GM23338 (cell line): ENCODE results near the gene GPR18. TPM values are rescaled to one million over a fixed set of nuclear protein-coding genes. Genes with fewer than 3 reads are reported as not detected.

Source experiments
- ATAC-seq: fragments of 200-7000 bp; cut with Tn5 transposase; 3 replicates; pipeline ENCODE4 v1.9.1; 2020
- DNase-seq: peaks from one replicate; pipeline ENCODE4 v3.0.0-alpha.2; 2015; ENCODE audit warnings: low spot score
- H2AFZ ChIP-seq: fragments of 200-600 bp; sonication (generic); 2 replicates; pipeline ENCODE4 v1.8.0; 2016; ENCODE audit warnings: antibody characterized with exemption, mild to moderate bottlenecking, moderate library complexity
- H3F3A ChIP-seq: fragments of 200-600 bp; sonication (generic); replicated peaks from 2 replicates; pipeline ENCODE4 v1.8.0; 2017; ENCODE audit warnings: antibody characterized with exemption, mixed run types, low read depth
- H3K27ac ChIP-seq: fragments of 200-600 bp; sonication (generic); 2 replicates; pipeline ENCODE4 v1.6.1; 2016; ENCODE audit warnings: low read depth
- H3K27me3 ChIP-seq: fragments of 200-600 bp; sonication (generic); 2 replicates; pipeline ENCODE4 v1.8.0; 2016; ENCODE audit warnings: mild to moderate bottlenecking, mixed run types, moderate library complexity; ENCODE audit not compliant: insufficient read depth
- H3K36me3 ChIP-seq: fragments of 200-600 bp; sonication (generic); 2 replicates; pipeline ENCODE4 v1.8.0; 2016; ENCODE audit warnings: mild to moderate bottlenecking; ENCODE audit not compliant: insufficient read depth
- H3K4me1 ChIP-seq: fragments of 200-600 bp; sonication (generic); 2 replicates; pipeline ENCODE4 v1.8.0; 2016; ENCODE audit warnings: mild to moderate bottlenecking, moderate library complexity; ENCODE audit not compliant: insufficient read depth
- H3K4me2 ChIP-seq: fragments of 200-600 bp; sonication (generic); 2 replicates; pipeline ENCODE4 v1.7.1; 2017; ENCODE audit warnings: mixed run types
- H3K4me3 ChIP-seq: fragments of 200-600 bp; sonication (generic); 2 replicates; pipeline ENCODE4 v1.6.1; 2016; ENCODE audit warnings: mixed run types
- H3K79me2 ChIP-seq: fragments of 200-600 bp; sonication (generic); replicated peaks from 2 replicates; pipeline ENCODE4 v1.8.0; 2017; ENCODE audit warnings: mild to moderate bottlenecking; ENCODE audit not compliant: insufficient read depth
- H3K9me2 ChIP-seq: fragments of 200-600 bp; sonication (generic); 2 replicates; pipeline ENCODE4 v1.8.0; 2017; ENCODE audit not compliant: insufficient read depth
- H4K20me1 ChIP-seq: fragments of 200-600 bp; sonication (generic); replicated peaks from 2 replicates; pipeline ENCODE4 v1.8.0; 2017; ENCODE audit warnings: mild to moderate bottlenecking; ENCODE audit not compliant: insufficient read depth
- H3K27ac Mint-ChIP-seq: 2 replicates; pipeline ENCODE4 v1.8.0; 2020; ENCODE audit warnings: inconsistent platforms, mild to moderate bottlenecking, moderate library complexity, mixed read lengths
- H3K27me3 Mint-ChIP-seq: 3 replicates; pipeline ENCODE4 v1.8.0; 2022; ENCODE audit warnings: low read depth, mild to moderate bottlenecking, moderate library complexity, mixed read lengths, inconsistent platforms; ENCODE audit not compliant: insufficient read depth, poor library complexity
- H3K36me3 Mint-ChIP-seq: 3 replicates; pipeline ENCODE4 v1.8.0; 2021; ENCODE audit warnings: low read depth, mild to moderate bottlenecking, inconsistent platforms, moderate library complexity, mixed read lengths
- H3K4me1 Mint-ChIP-seq: 3 replicates; pipeline ENCODE4 v1.8.0; 2020; ENCODE audit warnings: mild to moderate bottlenecking, inconsistent platforms, mixed read lengths
- H3K4me3 Mint-ChIP-seq: 3 replicates; pipeline ENCODE4 v1.8.0; 2021; ENCODE audit warnings: moderate library complexity, mild to moderate bottlenecking, inconsistent platforms, mixed read lengths
- H3K9me3 Mint-ChIP-seq: 3 replicates; pipeline ENCODE4 v1.8.0; 2020; ENCODE audit warnings: moderate library complexity, mild to moderate bottlenecking, inconsistent platforms, mixed read lengths
- CTCF ChIP-seq, 2 experiments: fragments of 200-600 bp in 1 of 2; sonication (generic) in 1 of 2; conservative IDR thresholded peaks; 2 replicates each; pipeline versions ENCODE4 v1.5.1 to v1.6.1; 2016 to 2017; ENCODE audit warnings: antibody characterized with exemption in 2 of 2, low read depth in 2 of 2, mild to moderate bottlenecking in 2 of 2, moderate library complexity in 1 of 2
- ETS1 ChIP-seq: IDR thresholded peaks from 2 replicates; pipeline ENCODE4 v1.6.1; 2016; ENCODE audit warnings: antibody characterized with exemption
- EZH2 ChIP-seq: fragments of 200-600 bp; sonication (generic); IDR thresholded peaks from one replicate; pipeline ENCODE4 v1.8.0; 2017; ENCODE audit warnings: antibody characterized with exemption, mild to moderate bottlenecking, low read depth; ENCODE audit not compliant: unreplicated experiment
- EZH2phosphoT487 ChIP-seq: fragments of 200-600 bp; sonication (generic); IDR thresholded peaks from one replicate; pipeline ENCODE4 v1.8.1; 2018; ENCODE audit warnings: antibody characterized with exemption; ENCODE audit not compliant: unreplicated experiment
- JUNB ChIP-seq: IDR thresholded peaks from one replicate; pipeline ENCODE4 v1.6.1; 2016; ENCODE audit warnings: antibody characterized with exemption; ENCODE audit not compliant: unreplicated experiment
- NANOG ChIP-seq: IDR thresholded peaks from 2 replicates; pipeline ENCODE4 v1.6.1; 2016; ENCODE audit warnings: antibody characterized with exemption, borderline replicate concordance
- POLR2AphosphoS5 ChIP-seq: IDR thresholded peaks from 2 replicates; pipeline ENCODE4 v1.6.1; 2016; ENCODE audit warnings: antibody characterized with exemption, low read depth
- REST ChIP-seq: IDR thresholded peaks from one replicate; pipeline ENCODE4 v1.6.1; 2018; ENCODE audit warnings: antibody characterized with exemption; ENCODE audit not compliant: unreplicated experiment
- ZNF114 ChIP-seq: fragments of 250-450 bp; sonication (Bioruptor Pico); IDR thresholded peaks from 2 replicates; pipeline ENCODE4 v1.5.0; 2020; ENCODE audit warnings: mild to moderate bottlenecking, moderate library complexity
- ZNF331 ChIP-seq: fragments of 250-450 bp; sonication (Bioruptor Pico); IDR thresholded peaks from 2 replicates; pipeline ENCODE4 v1.5.0; 2020; ENCODE audit warnings: low read depth, mild to moderate bottlenecking, moderate library complexity
- ZNF462 ChIP-seq: fragments of 250-450 bp; sonication (Bioruptor Pico); IDR thresholded peaks from 2 replicates; pipeline ENCODE4 v1.5.0; 2020; ENCODE audit warnings: mild to moderate bottlenecking, moderate library complexity
- polyA plus RNA-seq: library from polyadenylated mRNA; unstranded; fragments of >200 nt; fragmentation: Nextera tagmentation; extraction: Ambion mirVana; gene quantifications from 2 replicates; pipeline ENCODE4 v1.2.1, GENCODE V29; 2016
- total RNA-seq: library from RNA; depleted of rRNA; stranded (reverse); fragments of >200 nt; shearing (Covaris generic); gene quantifications from 2 replicates; pipeline ENCODE4 v1.2.3, GENCODE V29; 2014

The GPR18 gene
- total and polyA plus RNA-seq, 2 experiments from 2014 or later = 2.6 TPM; not detected in 1

DNA sequence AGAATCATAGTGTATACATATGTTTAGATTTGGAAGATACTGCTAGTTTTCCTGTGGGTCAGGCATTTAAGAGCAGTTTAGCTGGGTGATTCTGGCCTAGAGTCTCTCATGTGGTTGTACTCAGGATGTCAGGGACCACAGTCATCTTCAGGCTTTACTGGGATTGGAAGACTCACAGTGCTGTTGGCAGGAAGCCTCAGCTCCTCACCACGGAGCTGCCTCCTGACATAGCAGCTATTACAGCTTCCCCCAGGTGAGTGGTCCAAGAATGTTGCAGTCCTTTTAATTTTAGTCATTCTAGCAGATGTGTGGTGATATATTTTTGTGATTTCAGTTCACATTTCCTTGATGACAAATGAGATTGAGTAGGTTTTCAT lies 16.9 kb upstream of the GPR18 start:
- H3K9me3 Mint-ChIP-seq = no peaks in the 10 kb centered on the region; the same call in 2 of the 3 replicates
- no peaks in the 10 kb centered on the region for H3F3A ChIP-seq
- no peak overlapping the region for H3K4me3 ChIP-seq
- H3K4me2 ChIP-seq = no peak overlapping the region
- no peak for ATAC-seq
- H3K27ac Mint-ChIP-seq = no peak overlapping the region
- no peak overlapping the region for H3K27ac ChIP-seq
- no peaks in the 10 kb centered on the region; the same call in 1 of the 2 replicates for H3K36me3 ChIP-seq
- no peaks in the 10 kb centered on the region for H3K9me2 ChIP-seq
- H3K27me3 Mint-ChIP-seq = peaks cover 5% of the 10 kb centered on the region
- peaks cover 13% of the 10 kb centered on the region for H4K20me1 ChIP-seq
- peaks cover 13% of the 10 kb centered on the region for H3K79me2 ChIP-seq
- no peaks in the 10 kb centered on the region for H3K27me3 ChIP-seq
- peaks cover 10% of the 10 kb centered on the region; the same call in 2 of the 3 replicates for H3K36me3 Mint-ChIP-seq
- H3K4me1 Mint-ChIP-seq = peaks cover 31% of the 10 kb centered on the region
- no peak overlapping the region for H3K4me3 Mint-ChIP-seq
- H3K4me1 ChIP-seq = peaks cover 13% of the 10 kb centered on the region
- no peak for TF ChIP-seq CTCF (conservative IDR thresholded peaks at IDR 0.05; ENCODE audit: low read depth in 2 of 2)
- TF ChIP-seq REST = no peak
- no peak for TF ChIP-seq ETS1
- TF ChIP-seq JUNB = no peak
- no peak for TF ChIP-seq ZNF462 (CRISPR knock-in tag)
- no peak for TF ChIP-seq EZH2
- TF ChIP-seq ZNF331 (CRISPR knock-in tag) = no peak
- no peak for TF ChIP-seq EZH2phosphoT487
- TF ChIP-seq NANOG = no peak
- no peak for TF ChIP-seq ZNF114 (CRISPR knock-in tag)
- TF ChIP-seq POLR2AphosphoS5 = no peak
- H2AFZ ChIP-seq = no peak overlapping the region
- DNase-seq = no peak
